Loucy (cell line): ENCODE data around the gene KIAA2012.

Experiments
- H2AFZ ChIP-seq: fragments of 200-600 bp; sonication (generic); 2 replicates; pipeline ENCODE4 v1.6.0; 2016; ENCODE audit warnings: antibody characterized with exemption, mild to moderate bottlenecking, low read length, moderate library complexity
- H3F3A ChIP-seq: fragments of 200-600 bp; 2 replicates; pipeline ENCODE4 v1.6.0; 2016; ENCODE audit warnings: antibody characterized with exemption, low read depth, mild to moderate bottlenecking
- H3K27me3 ChIP-seq: fragments of 200-600 bp; sonication (generic); 2 replicates; pipeline ENCODE4 v1.6.1; 2014; ENCODE audit warnings: low read length, mild to moderate bottlenecking; ENCODE audit not compliant: insufficient read depth, poor library complexity, severe bottlenecking
- H3K36me3 ChIP-seq: fragments of 200-600 bp; sonication (generic); 2 replicates; pipeline ENCODE4 v1.6.1; 2016; ENCODE audit warnings: low read length; ENCODE audit not compliant: insufficient read depth
- H3K4me1 ChIP-seq: fragments of 200-600 bp; sonication (generic); 2 replicates; pipeline ENCODE4 v1.5.1; 2014; ENCODE audit warnings: low read length, mild to moderate bottlenecking; ENCODE audit not compliant: insufficient read depth, poor library complexity, severe bottlenecking
- H3K4me2 ChIP-seq: fragments of 200-600 bp; sonication (generic); 2 replicates; pipeline ENCODE4 v1.6.0; 2014; ENCODE audit warnings: antibody characterized with exemption, low read length, low read depth, mild to moderate bottlenecking; ENCODE audit not compliant: poor library complexity, severe bottlenecking
- H3K4me3 ChIP-seq: fragments of 200-600 bp; sonication (generic); 2 replicates; pipeline ENCODE4 v1.5.1; 2014; ENCODE audit warnings: low read length, mild to moderate bottlenecking, mixed read lengths; ENCODE audit not compliant: poor library complexity, severe bottlenecking
- H3K79me2 ChIP-seq: fragments of 200-600 bp; sonication (generic); 2 replicates; pipeline ENCODE4 v1.6.1; 2014; ENCODE audit warnings: low read length; ENCODE audit not compliant: insufficient read depth
- H3K9ac ChIP-seq: fragments of 200-600 bp; sonication (generic); 2 replicates; pipeline ENCODE4 v1.6.0; 2014; ENCODE audit warnings: mild to moderate bottlenecking, low read depth, low read length, moderate library complexity; ENCODE audit not compliant: poor library complexity, severe bottlenecking
- H3K9me2 ChIP-seq: fragments of 200-600 bp; sonication (generic); replicated peaks from 2 replicates; pipeline ENCODE4 v1.6.1; 2016; ENCODE audit warnings: low read depth, low read length, mixed read lengths
- H3K9me3 ChIP-seq: fragments of 200-600 bp; sonication (generic); 2 replicates; pipeline ENCODE4 v1.6.1; 2014; ENCODE audit warnings: mild to moderate bottlenecking, antibody characterized with exemption, low read length, low read depth; ENCODE audit not compliant: insufficient read depth
- H4K20me1 ChIP-seq: fragments of 200-600 bp; sonication (generic); 2 replicates; pipeline ENCODE4 v1.6.0; 2014; ENCODE audit warnings: antibody characterized with exemption, low read length, mild to moderate bottlenecking; ENCODE audit not compliant: insufficient read depth, poor library complexity, severe bottlenecking
- EZH2phosphoT487 ChIP-seq: fragments of 200-600 bp; IDR thresholded peaks from 2 replicates; pipeline ENCODE4 v1.6.1; 2018; ENCODE audit warnings: antibody characterized with exemption, mild to moderate bottlenecking, moderate library complexity, borderline replicate concordance
- TF ChIP-seq, protein P1 (sequence below): fragments of 200-600 bp; sonication (generic); conservative IDR thresholded peaks from 2 replicates; pipeline ENCODE4 v1.5.1; 2014; ENCODE audit warnings: mild to moderate bottlenecking, antibody characterized with exemption, low read length

KIAA2012 gene

DNA sequence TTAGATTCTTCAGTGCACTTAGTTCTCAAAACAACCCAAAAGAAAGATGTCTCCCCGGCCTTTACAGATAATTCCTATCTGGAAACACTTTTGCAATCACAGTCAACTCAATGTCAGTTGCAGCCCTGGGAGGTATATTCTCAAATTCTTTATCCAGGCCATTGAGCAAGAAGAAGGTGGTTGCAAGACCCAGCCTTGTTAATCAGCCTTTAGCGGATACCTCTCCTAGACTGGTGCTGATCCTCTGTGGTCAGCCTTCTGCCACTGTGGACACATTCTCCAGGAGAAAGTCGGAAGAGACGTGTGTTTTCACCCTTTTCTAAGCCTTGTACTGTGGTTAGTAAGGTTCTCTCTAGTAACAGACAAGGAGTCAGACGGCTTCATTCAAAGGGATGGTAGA is 47.2 kb upstream of the KIAA2012 start:
- no peaks in the 10 kb centered on the region for H3K4me1 ChIP-seq
- no peak overlapping the region for H3K4me2 ChIP-seq
- no peak for TF ChIP-seq EZH2phosphoT487
- TF ChIP-seq, protein P1, sequence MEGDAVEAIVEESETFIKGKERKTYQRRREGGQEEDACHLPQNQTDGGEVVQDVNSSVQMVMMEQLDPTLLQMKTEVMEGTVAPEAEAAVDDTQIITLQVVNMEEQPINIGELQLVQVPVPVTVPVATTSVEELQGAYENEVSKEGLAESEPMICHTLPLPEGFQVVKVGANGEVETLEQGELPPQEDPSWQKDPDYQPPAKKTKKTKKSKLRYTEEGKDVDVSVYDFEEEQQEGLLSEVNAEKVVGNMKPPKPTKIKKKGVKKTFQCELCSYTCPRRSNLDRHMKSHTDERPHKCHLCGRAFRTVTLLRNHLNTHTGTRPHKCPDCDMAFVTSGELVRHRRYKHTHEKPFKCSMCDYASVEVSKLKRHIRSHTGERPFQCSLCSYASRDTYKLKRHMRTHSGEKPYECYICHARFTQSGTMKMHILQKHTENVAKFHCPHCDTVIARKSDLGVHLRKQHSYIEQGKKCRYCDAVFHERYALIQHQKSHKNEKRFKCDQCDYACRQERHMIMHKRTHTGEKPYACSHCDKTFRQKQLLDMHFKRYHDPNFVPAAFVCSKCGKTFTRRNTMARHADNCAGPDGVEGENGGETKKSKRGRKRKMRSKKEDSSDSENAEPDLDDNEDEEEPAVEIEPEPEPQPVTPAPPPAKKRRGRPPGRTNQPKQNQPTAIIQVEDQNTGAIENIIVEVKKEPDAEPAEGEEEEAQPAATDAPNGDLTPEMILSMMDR: no peak
- H3K27me3 ChIP-seq: no peaks in the 10 kb centered on the region
- H3K9ac ChIP-seq: no peak overlapping the region
- H3K9me3 ChIP-seq: no peaks in the 10 kb centered on the region
- H2AFZ ChIP-seq: peak overlapping the region; percentile 37; the same call in 1 of the 2 replicates
- no peaks in the 10 kb centered on the region for H3K9me2 ChIP-seq
- no peaks in the 10 kb centered on the region for H3F3A ChIP-seq
- no peak overlapping the region for H3K4me3 ChIP-seq
- no peaks in the 10 kb centered on the region for H3K79me2 ChIP-seq
- H3K36me3 ChIP-seq: no peaks in the 10 kb centered on the region
- no peaks in the 10 kb centered on the region for H4K20me1 ChIP-seq

GRCh38 chr2:202026507-202026906 is 46.5 kb upstream of the KIAA2012 start:
- no peaks in the 10 kb centered on the region for H3K4me1 ChIP-seq
- no peaks in the 10 kb centered on the region for H3K9me3 ChIP-seq
- no peak overlapping the region for H2AFZ ChIP-seq
- no peak overlapping the region for H3K9ac ChIP-seq
- no peaks in the 10 kb centered on the region for H3F3A ChIP-seq
- H3K4me2 ChIP-seq: no peak overlapping the region
- H3K36me3 ChIP-seq: no peaks in the 10 kb centered on the region
- no peak overlapping the region for H3K4me3 ChIP-seq
- H3K9me2 ChIP-seq: no peaks in the 10 kb centered on the region
- no peaks in the 10 kb centered on the region for H3K27me3 ChIP-seq
- TF ChIP-seq, protein P1: no peak
- no peak for TF ChIP-seq EZH2phosphoT487
- no peaks in the 10 kb centered on the region for H4K20me1 ChIP-seq
- H3K79me2 ChIP-seq: no peaks in the 10 kb centered on the region

DNA sequence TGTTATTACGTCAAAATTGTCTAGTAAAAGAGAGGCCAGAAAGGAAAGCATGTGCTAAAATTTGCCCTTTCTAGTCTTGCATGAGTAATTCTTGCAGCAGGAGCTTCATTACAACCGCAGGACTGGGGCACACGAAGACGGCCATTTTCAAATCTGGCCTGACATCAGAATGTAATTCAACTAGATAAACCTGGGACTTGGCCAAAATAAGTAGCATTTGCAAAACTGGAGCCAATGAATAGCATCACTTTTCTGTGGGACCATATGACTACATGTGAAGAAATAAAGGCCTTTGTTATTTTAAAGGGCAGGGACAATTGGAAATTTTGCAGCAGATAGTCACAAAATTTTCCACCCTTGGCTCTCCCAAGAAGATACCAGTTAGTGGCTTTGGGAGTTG is 42.4 kb upstream of the KIAA2012 start:
- Histone ChIP-seq H3K4me2 (no peak overlapping the region), H3K79me2 (no peaks in the 10 kb centered on the region)
- TF ChIP-seq, protein P1: no peak
- no peak for TF ChIP-seq EZH2phosphoT487

More for the DNA sequence above, 42.4 kb upstream of the KIAA2012 start:
- H3K4me1 ChIP-seq: peaks cover 9% of the 10 kb centered on the region
- H3K4me3 ChIP-seq: no peak overlapping the region
- H3K27me3 ChIP-seq: no peaks in the 10 kb centered on the region
- no peaks in the 10 kb centered on the region for H3K36me3 ChIP-seq
- no peaks in the 10 kb centered on the region for H3K9me2 ChIP-seq
- H3F3A ChIP-seq: no peaks in the 10 kb centered on the region
- H3K9me3 ChIP-seq: no peaks in the 10 kb centered on the region
- no peak overlapping the region for H3K9ac ChIP-seq
- no peaks in the 10 kb centered on the region for H4K20me1 ChIP-seq
- H2AFZ ChIP-seq: no peak overlapping the region
